K562 (cell line): Measurements from ENCODE around the gene MYOM1. TPM values are rescaled to one million over a fixed set of nuclear protein-coding genes. Genes with fewer than 3 reads are reported as not detected.

Experiments used
- ATF1 ChIP-seq, 2 experiments: fragments of 450-650 bp in 1 of 2; IDR thresholded peaks; 2 replicates each; pipeline ENCODE4 v1.6.1; 2016; ENCODE audit warnings: missing compliant biosample characterization in 1 of 2, missing genetic modification characterization in 1 of 2
- BRF2 ChIP-seq: IDR thresholded peaks from 3 replicates; pipeline ENCODE4 v1.6.1; 2011; ENCODE audit warnings: borderline replicate concordance, mild to moderate bottlenecking; ENCODE audit not compliant: insufficient read length, insufficient read depth
- EGR1 ChIP-seq: fragments of 450-650 bp; conservative IDR thresholded peaks from 2 replicates; pipeline ENCODE4 v1.6.1; 2017; ENCODE audit warnings: mild to moderate bottlenecking
- FOXJ2 ChIP-seq: fragments of 200-800 bp; sonication (Bioruptor generic); IDR thresholded peaks from 2 replicates; pipeline ENCODE4 v1.6.1; 2016; ENCODE audit warnings: missing genetic modification characterization, missing compliant biosample characterization
- GTF2A2 ChIP-seq: IDR thresholded peaks from 2 replicates; pipeline ENCODE4 v1.6.1; 2016; ENCODE audit warnings: mild to moderate bottlenecking, missing genetic modification characterization, missing compliant biosample characterization
- HEY1 ChIP-seq: fragments of 250-450 bp; sonication (Bioruptor Pico); IDR thresholded peaks from 2 replicates; pipeline ENCODE4 v1.5.0; 2020; ENCODE audit warnings: mild to moderate bottlenecking, moderate library complexity, borderline replicate concordance
- HMGXB4 ChIP-seq: sonication (generic); formaldehyde crosslinking; IDR thresholded peaks from 2 replicates; pipeline ENCODE4 v1.8.1; 2023; ENCODE audit warnings: mild to moderate bottlenecking, missing genetic modification reagents
- HOXB6 ChIP-seq: fragments of 250-450 bp; sonication (Bioruptor Pico); IDR thresholded peaks from 2 replicates; pipeline ENCODE4 v1.5.1; 2022; ENCODE audit warnings: mild to moderate bottlenecking, borderline replicate concordance
- KLF1 ChIP-seq: fragments of 450-650 bp; IDR thresholded peaks from 2 replicates; pipeline ENCODE4 v1.6.1; 2016; ENCODE audit warnings: missing genetic modification characterization, missing compliant biosample characterization
- PPARD ChIP-seq: fragments of 250-450 bp; sonication (Bioruptor Pico); IDR thresholded peaks from 2 replicates; pipeline ENCODE4 v1.8.0; 2022; ENCODE audit warnings: inconsistent platforms, mild to moderate bottlenecking, moderate library complexity
- RBM39 ChIP-seq: fragments of 200-400 bp; formaldehyde crosslinking; optimal IDR thresholded peaks from 2 replicates; pipeline ENCODE3; 2018; ENCODE audit warnings: low read depth, low read length
- RNF219 ChIP-seq: fragments of 250-450 bp; sonication (Bioruptor Pico); IDR thresholded peaks from 2 replicates; pipeline ENCODE4 v1.5.0; 2022; ENCODE audit warnings: mild to moderate bottlenecking
- SAFB ChIP-seq: fragments of 200-400 bp; formaldehyde crosslinking; IDR thresholded peaks from 2 replicates; pipeline ENCODE4 v1.6.1; 2017; ENCODE audit warnings: low read depth, low read length, borderline replicate concordance
- SNRNP70 ChIP-seq: fragments of 200-400 bp; formaldehyde crosslinking; optimal IDR thresholded peaks from 2 replicates; pipeline ENCODE3; 2017; ENCODE audit warnings: low read depth, low read length
- SRSF3 ChIP-seq: fragments of 200-400 bp; formaldehyde crosslinking; IDR thresholded peaks from 2 replicates; pipeline ENCODE4 v1.6.1; 2016; ENCODE audit warnings: mild to moderate bottlenecking, low read length, moderate library complexity; ENCODE audit not compliant: insufficient read depth
- THRAP3 ChIP-seq: fragments of 450-650 bp; IDR thresholded peaks from 2 replicates; pipeline ENCODE4 v1.6.1; 2016; ENCODE audit warnings: mild to moderate bottlenecking, inconsistent platforms, borderline replicate concordance
- XRCC5 ChIP-seq: fragments of 200-400 bp; formaldehyde crosslinking; IDR thresholded peaks from 2 replicates; pipeline ENCODE4 v1.6.1; 2017; ENCODE audit warnings: low read depth, mild to moderate bottlenecking, low read length
- ZKSCAN8 ChIP-seq: fragments of 200-800 bp; sonication (Bioruptor generic); IDR thresholded peaks from 2 replicates; pipeline ENCODE4 v1.6.1; 2016; ENCODE audit warnings: missing genetic modification characterization, missing compliant biosample characterization
- ZNF280A ChIP-seq: fragments of 450-650 bp; IDR thresholded peaks from 2 replicates; pipeline ENCODE4 v1.6.1; 2018; ENCODE audit warnings: mild to moderate bottlenecking, low read depth; ENCODE audit not compliant: partially characterized antibody
- ZNF354B ChIP-seq: fragments of 250-450 bp; sonication (Bioruptor Pico); IDR thresholded peaks from 2 replicates; pipeline ENCODE4 v1.4.0; 2020
- ZNF444 ChIP-seq: fragments of 250-450 bp; sonication (Bioruptor Pico); IDR thresholded peaks from 2 replicates; pipeline ENCODE4 v1.4.0; 2020; ENCODE audit warnings: mild to moderate bottlenecking, moderate library complexity
- polyA plus RNA-seq, 8 experiments: library from polyadenylated mRNA; depleted of rRNA in 4 of 8; stranded (reverse) in 5 of 8; unstranded in 3 of 8; fragments of >200 nt; fragmentation: Nextera tagmentation in 2 of 8; fragmentation: Illumina TruSeq in 1 of 8; extraction: Ambion mirVana in 2 of 8; extraction: Trizol in 1 of 8; gene quantifications; 2 replicates each; pipeline versions ENCODE4 v1.2.1 to v1.2.3, GENCODE V29; 2011 to 2014; ENCODE audit warnings: inconsistent platforms in 1 of 8, missing spikeins in 1 of 8
- total RNA-seq, 7 experiments: library from RNA; depleted of rRNA in 6 of 7; stranded (reverse); fragments of >200 nt in 6 of 7; fragmentation: Illumina TruSeq in 2 of 7; extraction: Trizol in 2 of 7; gene quantifications; 2 replicates each; pipeline versions ENCODE4 v1.2.1 to v1.2.3, GENCODE V29; 2011 to 2021; ENCODE audit warnings: low replicate concordance in 1 of 7

MYOM1 gene
- total and polyA plus RNA-seq, 9 of the 15 experiments (the other 6 are each of a cell fraction or from before 2014, with no cell fraction given), result 0.01 to 0.62 (median 0.25) TPM

GRCh38 chr18:3129053-3129864, 90.5 kb downstream of the MYOM1 start (continued):
- TF ChIP-seq RBM39, result peak; percentile 63
- TF ChIP-seq RNF219 (CRISPR knock-in tag), result no peak
- TF ChIP-seq BRF2, result no peak
- no peak for TF ChIP-seq ZNF280A
- TF ChIP-seq ZNF354B, result 0 out of 2 replicates have a peak, but pooled peaks have one; percentile 10
- TF ChIP-seq EGR1, result no peak
- no peak for TF ChIP-seq HMGXB4
- peak; percentile 33; the same call in 1 of the 2 replicates for TF ChIP-seq FOXJ2 (tag)
- no peak for TF ChIP-seq GTF2A2 (tag)
- TF ChIP-seq THRAP3, result 0 out of 2 replicates have a peak, but pooled peaks have one; percentile 14
- peak; percentile 52 for TF ChIP-seq SNRNP70
- 0 out of 2 replicates have a peak, but pooled peaks have one; percentile 48 for TF ChIP-seq HEY1
- no peak for TF ChIP-seq PPARD (CRISPR knock-in tag)
- no peak for TF ChIP-seq HOXB6 (CRISPR knock-in tag)
- no peak for TF ChIP-seq SRSF3
- TF ChIP-seq KLF1, result no peak
- no peak for TF ChIP-seq SAFB
- no peak for TF ChIP-seq ATF1 (CRISPR knock-in tag; IDR thresholded peaks at IDR 0.05)
- TF ChIP-seq ATF1 (tag; IDR thresholded peaks at IDR 0.05), result 0 out of 2 replicates have a peak, but pooled peaks have one; percentile 29
- TF ChIP-seq ZKSCAN8, result no peak
- TF ChIP-seq XRCC5, result peak; percentile 62; the same call in 1 of the 2 replicates
- TF ChIP-seq ZNF444 (CRISPR knock-in tag), result no peak
